ENCODE results near the gene CYB5D1.

Gene CYB5D1

DNA sequence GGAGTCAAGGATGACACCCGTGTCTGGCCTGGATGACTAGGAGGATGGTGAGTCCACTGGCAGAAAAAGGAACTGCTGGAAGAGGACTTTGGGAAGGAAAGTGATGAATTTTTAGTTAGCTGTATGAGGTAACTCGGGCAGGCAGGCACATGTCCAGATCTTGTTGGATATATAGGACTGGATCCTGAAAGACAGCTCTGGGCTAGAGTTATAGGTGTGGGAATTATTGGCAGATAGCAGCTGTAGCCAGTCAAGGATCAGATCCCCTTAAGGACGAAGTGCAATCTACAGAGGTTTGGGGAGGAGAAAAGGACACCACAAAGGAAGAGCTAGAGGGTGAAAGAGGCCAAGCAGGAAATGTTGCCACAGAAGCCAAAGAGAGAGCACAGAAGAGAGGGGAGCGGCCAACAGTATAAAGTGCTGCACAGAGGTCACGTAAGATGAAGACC is 10.1 kb downstream of the CYB5D1 start:
- H3K4me1 ChIP-seq = peaks cover 25 to 51% (median 32%) of the 10 kb centered on the region in 10 experiments
- H4K20me1 ChIP-seq = peaks cover 0 to 2% (median 0%) of the 10 kb centered on the region in 11 experiments; a peak in 2 of 22 replicates
- peak overlapping the region; percentile 67 to 86 (median 78) for H3K4me2 ChIP-seq
- peaks cover 15 to 47% (median 30%) of the 10 kb centered on the region in 11 experiments; a peak in 19 of 22 replicates for H3K36me3 ChIP-seq
- TF ChIP-seq Cebpa-rat (IDR thresholded peaks at IDR 0.05) = no peak
- no peaks in the 10 kb centered on the region for H3K9me3 ChIP-seq (replicated peaks in 1 of 11)
- H3K9ac ChIP-seq = peak overlapping the region in 9 of 11 experiments; percentile 6 to 56 (median 42); a peak in 15 of 22 replicates
- H3K27me3 ChIP-seq = no peaks in the 10 kb centered on the region
- peak overlapping the region in 3 of 10 experiments; percentile 7 to 35 (median 26); a peak in 4 of 20 replicates for H3K4me3 ChIP-seq
- H3K27ac ChIP-seq = peak overlapping the region in 10 of 11 experiments; percentile 11 to 67 (median 54); a peak in 17 of 22 replicates

DNA sequence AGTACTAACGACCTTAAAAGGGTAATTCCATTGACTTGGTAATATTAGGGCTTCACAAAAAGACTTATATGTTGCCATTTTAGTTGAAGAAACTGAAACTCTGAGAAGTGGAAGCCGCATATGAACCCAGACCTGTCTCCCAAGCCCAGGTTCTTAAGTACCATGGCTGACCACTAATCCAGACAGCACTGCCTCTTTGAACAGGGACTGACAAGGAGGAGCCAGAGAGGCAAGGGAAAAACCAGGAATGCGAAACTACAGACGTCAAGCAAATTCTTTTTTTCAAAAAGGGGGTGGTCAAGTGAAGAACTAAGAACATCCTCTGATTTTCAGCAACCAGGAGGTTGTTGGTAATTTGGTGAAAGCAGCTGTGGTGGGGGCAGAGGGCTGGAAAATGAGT is 15.2 kb downstream of the CYB5D1 start:
- no peak for TF ChIP-seq Cebpa-rat (IDR thresholded peaks at IDR 0.05)

DNA sequence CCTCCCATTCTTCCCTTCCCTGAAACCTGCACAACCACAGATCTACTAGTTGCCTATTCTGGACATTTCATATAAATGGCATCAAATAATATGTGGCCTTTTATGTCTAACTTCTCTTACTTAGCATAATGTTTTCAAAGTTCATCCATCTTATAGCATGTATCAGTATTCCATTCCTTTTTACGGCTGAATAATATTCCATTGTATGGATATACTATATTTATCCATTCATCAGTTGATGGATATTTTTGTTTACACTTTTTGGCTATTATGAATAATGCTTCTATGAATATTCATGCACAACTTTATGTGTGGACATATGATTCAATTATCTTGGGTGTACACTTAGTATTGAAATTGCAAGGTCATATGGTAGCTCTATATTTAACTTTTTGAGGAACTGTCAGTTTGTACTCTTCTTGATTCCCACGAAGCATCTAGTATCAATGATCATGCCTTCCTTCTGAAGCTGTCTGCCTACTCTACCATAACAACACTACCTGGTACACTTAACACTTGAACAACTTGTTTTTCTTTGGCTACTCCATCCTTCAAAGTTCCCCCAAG is 18.1 kb downstream of the CYB5D1 start:
- Histone ChIP-seq H4K20me1 (no peaks in the 10 kb centered on the region; a peak in 1 of 22 replicates), H3K9ac (no peak overlapping the region), H3K4me3 (no peak overlapping the region), H3K4me1 (peaks cover 13 to 63% (median 22%) of the 10 kb centered on the region in 10 experiments), H3K9me3 (replicated peaks in 1 of 11) (no peaks in the 10 kb centered on the region), H3K27me3 (no peaks in the 10 kb centered on the region), H3K4me2 (peak overlapping the region in 5 of 11 experiments; percentile 15 to 70 (median 48); a peak in 9 of 22 replicates), H3K27ac (0 out of 22 replicates have a peak overlapping the region, but pooled peaks of 1 of the 11 experiments have one; percentile 16), H3K36me3 (peaks cover 24 to 85% (median 45%) of the 10 kb centered on the region in 11 experiments)
- TF ChIP-seq Cebpa-rat (IDR thresholded peaks at IDR 0.05) = no peak

More for the DNA sequence above, 15.2 kb downstream of the CYB5D1 start:
- H3K4me2 ChIP-seq = peak overlapping the region in 1 of 11 experiments; percentile 83; a peak in 1 of 22 replicates
- peak overlapping the region in 1 of 11 experiments; percentile 23; a peak in 1 of 22 replicates for H3K9ac ChIP-seq
- H4K20me1 ChIP-seq = no peaks in the 10 kb centered on the region; a peak in 1 of 22 replicates
- H3K36me3 ChIP-seq = peaks cover 22 to 61% (median 39%) of the 10 kb centered on the region in 11 experiments
- no peak overlapping the region for H3K27ac ChIP-seq
- peaks cover 18 to 64% (median 29%) of the 10 kb centered on the region in 10 experiments for H3K4me1 ChIP-seq
- no peak overlapping the region for H3K4me3 ChIP-seq
- H3K27me3 ChIP-seq = no peaks in the 10 kb centered on the region
- no peaks in the 10 kb centered on the region for H3K9me3 ChIP-seq (replicated peaks in 1 of 11)

- H3K4me2 ChIP-seq = no peak overlapping the region
- H3K4me1 ChIP-seq = peaks cover 36 to 83% (median 43%) of the 10 kb centered on the region in 10 experiments
- no peaks in the 10 kb centered on the region; a peak in 1 of 22 replicates for H4K20me1 ChIP-seq
- H3K27me3 ChIP-seq = no peaks in the 10 kb centered on the region
- no peak overlapping the region for H3K4me3 ChIP-seq
- no peak for TF ChIP-seq Cebpa-rat (IDR thresholded peaks at IDR 0.05)
- no peak overlapping the region for H3K27ac ChIP-seq
- peaks cover 15 to 73% (median 27%) of the 10 kb centered on the region in 11 experiments; a peak in 20 of 22 replicates for H3K36me3 ChIP-seq
- H3K9me3 ChIP-seq (replicated peaks in 1 of 11) = no peaks in the 10 kb centered on the region
- no peak overlapping the region for H3K9ac ChIP-seq
Measured at GRCh38 chr17:7878234-7878633, 20.4 kb downstream of the CYB5D1 start.

GRCh38 chr17:7880076-7880868 is 22.5 kb downstream of the CYB5D1 start:
- Histone ChIP-seq H3K4me3 (peak overlapping the region in 3 of 10 experiments; percentile 7 to 34 (median 34); a peak in 5 of 20 replicates), H3K9me3 (replicated peaks in 1 of 11) (no peaks in the 10 kb centered on the region), H4K20me1 (no peaks in the 10 kb centered on the region), H3K27ac (peak overlapping the region in 8 of 11 experiments; percentile 28 to 98 (median 68); a peak in 18 of 22 replicates), H3K27me3 (no peaks in the 10 kb centered on the region), H3K36me3 (peaks cover 7 to 53% (median 17%) of the 10 kb centered on the region in 11 experiments; a peak in 16 of 22 replicates), H3K4me2 (peak overlapping the region; percentile 63 to 95 (median 83); a peak in 21 of 22 replicates), H3K4me1 (peaks cover 46 to 72% (median 50%) of the 10 kb centered on the region in 10 experiments), H3K9ac (peak overlapping the region; percentile 5 to 62 (median 51); a peak in 16 of 22 replicates)
- TF ChIP-seq Cebpa-rat (IDR thresholded peaks at IDR 0.05) = no peak

DNA sequence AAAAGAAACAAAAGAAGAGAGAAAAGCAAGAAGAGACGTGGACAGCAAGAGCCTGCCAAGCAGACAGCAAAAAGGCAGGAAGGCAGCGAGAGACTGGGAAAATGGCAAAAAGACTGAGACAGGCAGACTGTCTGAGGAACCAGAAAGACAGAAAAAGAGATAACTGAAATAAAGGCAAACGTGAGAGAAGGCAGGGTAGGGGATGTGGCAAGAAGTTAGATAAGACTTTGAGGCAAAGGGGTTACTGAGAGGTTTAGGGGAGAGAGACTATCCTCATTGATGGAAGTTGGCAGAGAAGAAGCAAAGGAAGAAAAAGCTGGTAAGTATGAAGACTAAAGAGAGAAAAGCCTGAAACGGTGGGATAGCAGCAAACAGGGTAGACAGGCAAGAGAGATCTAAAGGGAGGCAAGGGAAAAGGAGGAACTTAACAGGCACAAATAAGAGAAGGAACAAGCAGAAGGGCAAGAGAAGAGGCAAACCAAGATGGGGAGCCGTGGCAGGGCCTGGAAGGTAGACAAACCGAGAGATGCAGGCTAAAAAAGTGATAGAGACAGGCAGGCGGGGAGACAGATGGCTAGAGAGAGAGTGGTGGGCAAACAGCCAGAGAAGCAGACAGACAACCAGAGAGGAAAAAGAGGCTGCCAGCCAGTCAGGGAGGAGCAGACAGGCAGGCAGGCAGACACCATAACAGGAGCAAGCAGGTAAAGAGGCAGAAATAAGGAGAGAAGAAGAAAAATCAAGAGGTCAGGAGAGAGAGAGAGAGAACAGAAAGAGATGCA is 23.7 kb downstream of the CYB5D1 start:
- Histone ChIP-seq H3K4me1 (peaks cover 46 to 63% (median 48%) of the 10 kb centered on the region in 10 experiments), H3K9me3 (replicated peaks in 1 of 11) (no peaks in the 10 kb centered on the region), H3K4me2 (peak overlapping the region; percentile 63 to 95 (median 83)), H3K4me3 (peak overlapping the region in 4 of 10 experiments; percentile 2 to 34 (median 28); a peak in 6 of 20 replicates), H3K36me3 (peaks cover 0 to 41% (median 12%) of the 10 kb centered on the region in 11 experiments; a peak in 14 of 22 replicates), H3K9ac (peak overlapping the region; percentile 10 to 62 (median 41); a peak in 16 of 22 replicates), H3K27me3 (no peaks in the 10 kb centered on the region), H3K27ac (peak overlapping the region in 10 of 11 experiments; percentile 3 to 98 (median 63); a peak in 17 of 22 replicates), H4K20me1 (no peaks in the 10 kb centered on the region; a peak in 1 of 22 replicates)
- TF ChIP-seq Cebpa-rat (IDR thresholded peaks at IDR 0.05) = no peak

DNA sequence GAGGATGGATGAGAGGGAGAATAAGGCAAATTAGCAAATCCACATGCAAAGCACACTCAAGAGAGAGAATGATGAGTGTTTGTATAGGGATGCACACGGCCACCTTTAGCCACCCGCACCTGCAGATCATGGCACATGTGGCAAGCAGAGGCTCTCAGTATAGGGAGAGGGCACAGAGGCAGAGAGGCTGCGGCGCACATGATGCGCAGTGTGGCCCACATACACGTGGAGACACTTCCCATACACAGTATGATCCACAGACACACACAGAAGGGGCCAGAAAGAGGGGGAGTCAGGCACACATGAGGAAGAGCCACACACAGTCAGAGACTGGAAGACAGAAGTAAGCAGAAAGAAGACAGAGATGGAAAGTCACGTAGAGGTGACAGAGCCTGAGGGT is 24.3 kb downstream of the CYB5D1 start:
- Histone ChIP-seq H3K4me1 (peaks cover 45 to 57% (median 50%) of the 10 kb centered on the region in 10 experiments), H3K36me3 (peaks cover 0 to 37% (median 12%) of the 10 kb centered on the region in 11 experiments; a peak in 14 of 22 replicates), H3K4me3 (peak overlapping the region in 4 of 10 experiments; percentile 2 to 34 (median 28); a peak in 3 of 20 replicates), H3K9me3 (replicated peaks in 1 of 11) (no peaks in the 10 kb centered on the region), H3K4me2 (peak overlapping the region; percentile 63 to 95 (median 83)), H3K27ac (peak overlapping the region in 9 of 11 experiments; percentile 4 to 98 (median 68); a peak in 13 of 22 replicates), H3K9ac (peak overlapping the region in 9 of 11 experiments; percentile 11 to 62 (median 43); a peak in 12 of 22 replicates), H4K20me1 (no peaks in the 10 kb centered on the region; a peak in 1 of 22 replicates), H3K27me3 (no peaks in the 10 kb centered on the region)
- no peak for TF ChIP-seq Cebpa-rat (IDR thresholded peaks at IDR 0.05)

- H3K4me1 ChIP-seq = peaks cover 45 to 53% (median 49%) of the 10 kb centered on the region in 10 experiments
- TF ChIP-seq Cebpa-rat (IDR thresholded peaks at IDR 0.05) = no peak
- H3K9me3 ChIP-seq (replicated peaks in 1 of 11) = no peaks in the 10 kb centered on the region
- peaks cover 0 to 32% (median 9%) of the 10 kb centered on the region in 11 experiments; a peak in 14 of 22 replicates for H3K36me3 ChIP-seq
- peak overlapping the region in 3 of 11 experiments; percentile 4 to 92 (median 80); a peak in 2 of 22 replicates for H3K9ac ChIP-seq
- H3K27ac ChIP-seq = peak overlapping the region in 8 of 11 experiments; percentile 82 to 98 (median 92); a peak in 8 of 22 replicates
- peaks cover 0 to under 1% (median 0%) of the 10 kb centered on the region in 11 experiments; a peak in 3 of 22 replicates for H4K20me1 ChIP-seq
- H3K4me3 ChIP-seq = no peak overlapping the region
- peak overlapping the region; percentile 63 to 95 (median 83) for H3K4me2 ChIP-seq
- no peaks in the 10 kb centered on the region for H3K27me3 ChIP-seq
Measured at GRCh38 chr17:7882629-7883028, 24.8 kb downstream of the CYB5D1 start.

Data from BLaER1 treated with 17β-estradiol and CSF1 and Interleukin-3, amounts not matched to agents 10 nM and 100 nM (cell line).